ENCODE data around the gene ATP13A5.

Gene ATP13A5

GRCh38 chr3:193310914-193311723 lies 67.4 kb downstream of the ATP13A5 start:
- no peak for TF ChIP-seq CTCF (IDR thresholded peaks at IDR 0.05)
- H3K4me3 ChIP-seq (ENCODE audit: low read depth in 1 of 2, low read length in 1 of 2): no peak overlapping the region
- H3K9me3 ChIP-seq: no peaks in the 10 kb centered on the region
- H3K27me3 ChIP-seq: no peaks in the 10 kb centered on the region
- H3K4me1 ChIP-seq (ENCODE audit: control insufficient read depth in 1 of 2, insufficient read depth in 1 of 2, low read depth in 1 of 2, low read length in 1 of 2): no peaks in the 10 kb centered on the region
- no peaks in the 10 kb centered on the region for H3K36me3 ChIP-seq
- no peak overlapping the region for H3K27ac ChIP-seq

DNA sequence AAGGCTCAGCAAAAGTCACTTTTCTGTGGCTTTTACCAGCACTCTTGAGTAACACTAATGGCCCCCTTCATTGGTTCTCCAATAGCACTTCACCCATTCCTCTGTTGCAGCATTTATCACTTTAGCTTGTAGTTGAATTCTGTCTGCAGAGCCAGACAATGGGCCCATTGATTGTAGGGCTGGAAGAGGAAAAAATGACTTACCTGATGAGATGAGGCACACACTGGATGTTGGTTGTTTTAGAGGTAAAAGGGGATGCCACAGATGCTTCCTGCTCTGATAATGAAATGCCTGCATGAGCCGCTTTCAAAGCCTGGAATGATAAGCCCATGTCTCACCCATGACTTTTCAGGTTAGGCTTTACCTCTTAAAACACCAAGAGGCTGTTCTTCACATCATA lies 73.2 kb downstream of the ATP13A5 start:
- TF ChIP-seq CTCF (IDR thresholded peaks at IDR 0.05): no peak
- Histone ChIP-seq H3K27me3 (no peaks in the 10 kb centered on the region), H3K36me3 (no peaks in the 10 kb centered on the region), H3K27ac (no peak overlapping the region), H3K4me3 (ENCODE audit: low read depth in 1 of 2, low read length in 1 of 2) (no peak overlapping the region), H3K9me3 (no peaks in the 10 kb centered on the region), H3K4me1 (ENCODE audit: control insufficient read depth in 1 of 2, insufficient read depth in 1 of 2, low read depth in 1 of 2, low read length in 1 of 2) (no peaks in the 10 kb centered on the region)

- Histone ChIP-seq H3K27ac (no peak overlapping the region), H3K36me3 (no peaks in the 10 kb centered on the region), H3K9me3 (no peaks in the 10 kb centered on the region), H3K4me3 (ENCODE audit: low read depth in 1 of 2, low read length in 1 of 2) (no peak overlapping the region), H3K27me3 (no peaks in the 10 kb centered on the region), H3K4me1 (ENCODE audit: control insufficient read depth in 1 of 2, insufficient read depth in 1 of 2, low read depth in 1 of 2, low read length in 1 of 2) (no peaks in the 10 kb centered on the region)
- TF ChIP-seq CTCF (IDR thresholded peaks at IDR 0.05): no peak
Observed at GRCh38 chr3:193301433-193301832, 77.1 kb downstream of the ATP13A5 start.

GRCh38 chr3:193297421-193297820 lies 81.1 kb downstream of the ATP13A5 start:
- H3K36me3 ChIP-seq: no peaks in the 10 kb centered on the region
- H3K4me3 ChIP-seq (ENCODE audit: low read depth in 1 of 2, low read length in 1 of 2): no peak overlapping the region
- H3K27ac ChIP-seq: no peak overlapping the region
- H3K9me3 ChIP-seq: no peaks in the 10 kb centered on the region
- no peaks in the 10 kb centered on the region for H3K27me3 ChIP-seq
- H3K4me1 ChIP-seq (ENCODE audit: control insufficient read depth in 1 of 2, insufficient read depth in 1 of 2, low read depth in 1 of 2, low read length in 1 of 2): no peaks in the 10 kb centered on the region
- no peak for TF ChIP-seq CTCF (IDR thresholded peaks at IDR 0.05)

- Histone ChIP-seq H3K4me3 (ENCODE audit: low read depth in 1 of 2, low read length in 1 of 2) (no peak overlapping the region), H3K4me1 (ENCODE audit: control insufficient read depth in 1 of 2, insufficient read depth in 1 of 2, low read depth in 1 of 2, low read length in 1 of 2) (no peaks in the 10 kb centered on the region), H3K9me3 (no peaks in the 10 kb centered on the region), H3K27me3 (no peaks in the 10 kb centered on the region), H3K27ac (no peak overlapping the region), H3K36me3 (no peaks in the 10 kb centered on the region)
- TF ChIP-seq CTCF (IDR thresholded peaks at IDR 0.05): no peak
Observed at GRCh38 chr3:193295985-193296384, 82.6 kb downstream of the ATP13A5 start.

Data from neutrophil (primary cell).